GM12891 (cell line): ENCODE results near the gene GSAP.

Experiments used
- POLR2A ChIP-seq: IDR thresholded peaks from 2 replicates; pipeline ENCODE4 v1.6.1; 2011; ENCODE audit warnings: low read depth, low read length, control low read depth
- POLR2AphosphoS5 ChIP-seq: IDR thresholded peaks from 2 replicates; pipeline ENCODE4 v1.6.1; 2011; ENCODE audit warnings: low read depth, low read length, control low read depth
- POU2F2 ChIP-seq: IDR thresholded peaks from 2 replicates; pipeline ENCODE4 v1.6.1; 2011; ENCODE audit warnings: low read depth, mild to moderate bottlenecking, control low read depth, low read length, moderate library complexity
- TAF1 ChIP-seq: IDR thresholded peaks from 2 replicates; pipeline ENCODE4 v1.6.1; 2011; ENCODE audit warnings: low read depth, low read length, control low read depth

DNA sequence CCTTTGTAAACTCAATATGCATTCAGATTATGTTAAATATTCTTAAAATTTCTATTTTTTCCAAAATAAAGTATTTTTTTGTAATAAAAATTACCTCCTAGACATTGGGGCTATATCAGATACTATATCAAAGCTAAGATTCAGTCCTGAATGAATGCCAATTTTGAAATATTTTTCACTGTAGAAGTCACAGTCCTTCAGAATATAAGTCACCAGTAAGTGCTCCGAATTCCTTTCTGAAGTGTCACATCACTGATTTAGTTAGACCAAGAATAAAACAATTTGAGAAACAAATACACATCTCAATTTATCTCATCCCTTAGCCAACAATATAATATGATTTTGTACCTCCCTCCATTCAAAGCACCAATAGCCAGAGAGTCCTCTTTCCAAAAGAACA is 33.9 kb upstream of the GSAP start:
- TF ChIP-seq POLR2AphosphoS5 (no peak), POLR2A (no peak), TAF1 (no peak), POU2F2 (no peak)
